ENCODE data around the gene RPS4Y1.

RPS4Y1 gene

DNA sequence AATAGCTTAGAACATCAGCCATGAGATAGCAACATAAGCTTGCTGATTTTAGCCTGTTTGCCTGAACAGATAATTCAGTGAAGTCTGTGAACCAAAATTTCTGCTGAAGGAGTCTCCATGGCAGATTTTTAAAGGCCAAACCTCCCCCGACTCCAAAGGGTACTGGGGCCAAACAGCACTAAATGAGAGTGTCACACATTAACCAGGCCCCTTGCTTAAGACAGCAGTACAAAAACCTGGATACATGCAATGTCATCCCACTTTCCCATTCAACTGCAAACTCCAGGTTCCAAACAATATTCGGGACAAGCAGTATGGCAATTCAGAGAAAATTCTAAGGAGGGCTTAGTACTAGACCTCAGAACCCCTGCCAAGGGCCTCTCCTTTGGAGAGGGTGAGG lies 4.3 kb upstream of the RPS4Y1 start:
- TF ChIP-seq ZFX (IDR thresholded peaks at IDR 0.05): no peak
- TF ChIP-seq, protein P1, sequence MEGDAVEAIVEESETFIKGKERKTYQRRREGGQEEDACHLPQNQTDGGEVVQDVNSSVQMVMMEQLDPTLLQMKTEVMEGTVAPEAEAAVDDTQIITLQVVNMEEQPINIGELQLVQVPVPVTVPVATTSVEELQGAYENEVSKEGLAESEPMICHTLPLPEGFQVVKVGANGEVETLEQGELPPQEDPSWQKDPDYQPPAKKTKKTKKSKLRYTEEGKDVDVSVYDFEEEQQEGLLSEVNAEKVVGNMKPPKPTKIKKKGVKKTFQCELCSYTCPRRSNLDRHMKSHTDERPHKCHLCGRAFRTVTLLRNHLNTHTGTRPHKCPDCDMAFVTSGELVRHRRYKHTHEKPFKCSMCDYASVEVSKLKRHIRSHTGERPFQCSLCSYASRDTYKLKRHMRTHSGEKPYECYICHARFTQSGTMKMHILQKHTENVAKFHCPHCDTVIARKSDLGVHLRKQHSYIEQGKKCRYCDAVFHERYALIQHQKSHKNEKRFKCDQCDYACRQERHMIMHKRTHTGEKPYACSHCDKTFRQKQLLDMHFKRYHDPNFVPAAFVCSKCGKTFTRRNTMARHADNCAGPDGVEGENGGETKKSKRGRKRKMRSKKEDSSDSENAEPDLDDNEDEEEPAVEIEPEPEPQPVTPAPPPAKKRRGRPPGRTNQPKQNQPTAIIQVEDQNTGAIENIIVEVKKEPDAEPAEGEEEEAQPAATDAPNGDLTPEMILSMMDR (conservative IDR thresholded peaks at IDR 0.05): no peak
- H3K27ac ChIP-seq: no peak overlapping the region

DNA sequence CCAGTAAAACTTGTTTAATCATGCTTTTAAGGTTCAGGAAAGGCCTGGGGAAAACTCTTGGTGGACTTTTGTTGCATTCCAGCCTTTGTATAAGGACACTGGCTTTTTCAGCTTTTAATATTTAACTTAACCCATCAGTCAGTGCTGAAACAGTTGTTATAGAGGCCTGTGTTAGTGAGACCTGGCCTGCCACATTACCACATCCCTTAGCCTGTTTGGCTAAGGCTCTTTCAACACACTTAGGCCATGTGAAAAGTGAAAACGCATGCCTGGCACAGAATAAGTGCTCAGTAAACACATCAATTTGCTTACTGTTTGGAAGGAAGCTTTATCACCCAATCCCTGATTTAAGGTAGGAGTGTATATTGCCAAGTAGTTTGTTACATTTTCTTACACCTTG lies 3.5 kb upstream of the RPS4Y1 start:
- TF ChIP-seq, protein P1 (conservative IDR thresholded peaks at IDR 0.05): no peak
- no peak for TF ChIP-seq ZFX (IDR thresholded peaks at IDR 0.05)
- no peak overlapping the region for H3K27ac ChIP-seq

DNA sequence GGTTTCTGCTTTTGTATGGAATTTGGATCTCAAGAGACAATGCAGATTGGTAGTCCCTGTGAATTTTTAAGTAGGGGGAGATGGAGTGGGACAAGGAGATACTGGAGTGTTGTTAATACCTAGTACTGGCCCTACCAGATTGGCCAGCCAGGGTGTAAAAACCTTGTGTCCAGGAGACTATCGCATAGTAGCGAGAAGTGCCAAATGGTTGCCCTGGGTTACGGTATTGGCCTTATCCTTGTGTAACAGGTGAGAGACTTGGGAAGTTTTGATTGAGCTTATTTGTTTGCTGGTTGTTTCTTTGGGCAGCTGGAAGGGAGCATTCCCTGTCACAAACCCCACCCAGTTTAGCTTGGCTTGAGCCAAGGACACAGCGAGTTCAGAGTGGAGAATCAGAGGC lies 5.4 kb downstream of the RPS4Y1 start:
- no peak for TF ChIP-seq ZFX (IDR thresholded peaks at IDR 0.05)
- TF ChIP-seq, protein P1 (conservative IDR thresholded peaks at IDR 0.05): no peak
- H3K27ac ChIP-seq: no peak overlapping the region

DNA sequence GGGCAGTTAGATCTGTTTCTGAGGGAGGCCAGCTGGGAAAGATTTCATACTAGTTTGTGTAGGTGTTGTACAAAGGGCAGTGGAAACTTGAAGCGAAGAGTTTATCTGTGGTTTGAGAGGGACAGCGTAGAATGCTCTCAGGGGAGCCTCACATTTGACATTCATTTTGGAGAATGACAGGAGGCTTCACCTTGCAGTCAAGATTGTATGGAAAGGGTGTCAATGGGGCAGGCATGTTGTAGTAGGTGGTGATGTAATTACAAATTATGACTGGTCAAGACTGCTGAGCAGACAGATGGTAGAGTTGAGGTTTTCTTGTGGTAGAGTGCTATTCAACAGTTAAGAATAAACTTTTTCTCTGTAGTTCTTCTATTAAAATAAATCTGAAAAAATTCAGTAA lies 7.0 kb downstream of the RPS4Y1 start:
- no peak for TF ChIP-seq ZFX (IDR thresholded peaks at IDR 0.05)
- TF ChIP-seq, protein P1 (conservative IDR thresholded peaks at IDR 0.05): no peak
- H3K27ac ChIP-seq: no peak overlapping the region

DNA sequence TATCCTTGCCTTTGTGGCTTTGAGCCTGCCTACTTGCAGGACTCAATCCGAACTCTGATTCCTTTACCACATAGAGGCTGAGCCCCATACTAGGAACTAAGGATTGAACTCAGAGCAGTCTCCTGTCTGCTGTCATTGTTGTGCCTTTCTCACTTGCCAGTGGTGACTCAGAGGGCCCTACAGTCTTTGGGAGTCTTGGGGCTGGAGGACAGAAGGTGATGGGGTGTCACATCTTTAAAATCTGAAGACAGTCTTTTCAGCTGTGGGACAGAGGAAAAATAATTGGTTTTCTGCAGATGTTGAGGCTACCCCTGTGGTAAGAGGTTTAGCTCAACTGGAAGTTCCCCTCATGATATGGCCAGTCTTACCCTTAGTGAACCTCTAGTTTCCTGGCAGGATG lies 8.0 kb downstream of the RPS4Y1 start:
- TF ChIP-seq ZFX (IDR thresholded peaks at IDR 0.05): no peak
- TF ChIP-seq, protein P1 (conservative IDR thresholded peaks at IDR 0.05): no peak
- no peak overlapping the region for H3K27ac ChIP-seq

DNA sequence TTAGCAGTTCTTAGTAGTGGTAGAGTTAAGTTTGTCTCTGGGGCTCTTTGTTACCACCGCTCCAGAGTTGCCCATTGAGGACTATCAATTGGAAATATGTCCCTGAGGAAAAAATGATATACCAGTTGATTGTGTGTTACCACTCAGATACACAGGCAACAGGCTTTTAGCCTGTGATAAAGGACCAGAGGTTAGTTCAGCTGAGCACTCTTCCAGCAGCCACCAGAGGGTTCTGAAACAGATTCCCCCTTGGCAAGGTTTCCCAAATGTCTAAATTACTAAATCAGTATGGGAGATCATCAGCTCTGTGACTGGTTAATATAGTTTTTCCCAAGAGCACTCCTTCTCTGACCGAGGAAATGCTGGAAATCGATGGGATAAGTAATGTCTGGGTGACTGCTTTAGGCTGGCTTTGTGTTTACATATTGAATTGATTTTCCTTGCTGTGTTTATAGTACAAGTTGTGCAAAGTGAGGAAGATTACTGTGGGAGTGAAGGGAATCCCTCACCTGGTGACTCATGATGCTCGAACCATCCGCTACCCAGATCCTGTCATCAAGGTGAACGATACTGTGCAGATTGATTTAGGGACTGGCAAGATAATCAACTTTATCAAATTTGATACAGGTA lies 12.9 kb downstream of the RPS4Y1 start:
- no peak overlapping the region for H3K27ac ChIP-seq
- TF ChIP-seq, protein P1 (conservative IDR thresholded peaks at IDR 0.05): no peak
- TF ChIP-seq ZFX (IDR thresholded peaks at IDR 0.05): no peak

DNA sequence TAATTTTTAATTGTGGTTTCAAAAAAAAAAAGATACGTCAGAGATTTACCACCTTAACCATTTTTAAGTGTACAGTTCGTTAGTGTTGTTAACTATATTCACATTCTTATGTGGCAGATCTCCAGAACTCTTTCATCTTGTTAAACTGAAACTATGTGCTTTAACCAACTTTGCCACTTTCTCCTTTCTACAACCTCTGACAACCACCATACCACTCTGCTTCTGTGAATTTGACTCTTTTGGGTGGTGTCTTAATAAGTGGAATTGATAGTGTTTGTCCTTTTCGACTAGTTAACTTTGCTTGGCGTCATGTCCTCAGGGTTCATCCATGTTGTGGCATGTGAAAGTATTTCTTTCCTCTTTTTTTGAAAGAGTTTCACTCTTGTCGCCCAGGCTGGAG lies 15.7 kb downstream of the RPS4Y1 start:
- H3K27ac ChIP-seq: no peak overlapping the region
- TF ChIP-seq ZFX (IDR thresholded peaks at IDR 0.05): no peak
- TF ChIP-seq, protein P1 (conservative IDR thresholded peaks at IDR 0.05): no peak
